GM19240 (cell line): ENCODE data around the gene CD82.
A peak's percentile ranks its signal among the peaks of the same experiment; 100 is the strongest.
"Not testable (repeated sequence)": the region's sequence is repeated elsewhere in the genome, so short reads cannot be mapped to it uniquely, and the experiment has no call there.

ENCODE experiments used
- DNase-seq: peaks from one replicate; pipeline ENCODE4 v3.0.0; 2011; ENCODE audit warnings: low spot score; ENCODE audit not compliant: insufficient read length

The CD82 gene

DNA sequence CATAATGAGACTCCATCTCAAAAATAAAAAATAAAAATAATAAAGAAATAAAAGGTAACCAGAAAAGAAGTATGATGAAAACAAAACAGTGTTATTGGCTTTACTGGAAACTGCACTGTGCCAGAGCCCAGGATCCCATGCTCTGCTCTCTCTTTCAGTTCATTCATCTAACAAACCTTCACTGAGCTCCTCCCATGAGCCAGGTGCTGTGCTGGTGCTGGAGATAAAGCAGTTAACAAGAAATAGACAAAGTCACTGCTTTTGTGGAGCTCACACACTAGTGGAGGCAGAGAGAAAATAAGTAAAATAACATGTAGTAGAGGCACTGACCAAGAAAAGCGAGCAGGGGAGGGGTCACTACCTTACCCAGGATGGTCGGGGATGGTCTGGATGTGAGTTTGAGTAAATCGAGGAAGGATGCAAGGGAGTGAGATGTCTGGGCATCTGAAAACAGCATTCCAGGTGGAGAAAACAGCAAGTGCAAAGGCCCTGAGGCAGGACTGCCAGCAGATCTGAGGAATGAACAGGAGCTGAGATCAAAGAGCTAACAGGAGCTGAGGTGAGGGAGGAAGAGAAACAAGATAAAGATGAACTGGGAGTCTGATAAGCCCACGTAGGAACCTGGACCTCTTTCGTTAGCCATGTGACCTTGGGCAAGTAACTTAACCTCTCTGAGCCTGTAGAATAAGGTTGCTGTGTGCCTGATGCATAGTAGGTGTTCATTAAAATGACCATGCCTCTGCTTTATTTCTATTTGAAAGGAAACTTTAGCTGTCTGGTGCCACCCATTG lies 31.3 kb upstream of the CD82 start:
- no peak for DNase-seq

DNA sequence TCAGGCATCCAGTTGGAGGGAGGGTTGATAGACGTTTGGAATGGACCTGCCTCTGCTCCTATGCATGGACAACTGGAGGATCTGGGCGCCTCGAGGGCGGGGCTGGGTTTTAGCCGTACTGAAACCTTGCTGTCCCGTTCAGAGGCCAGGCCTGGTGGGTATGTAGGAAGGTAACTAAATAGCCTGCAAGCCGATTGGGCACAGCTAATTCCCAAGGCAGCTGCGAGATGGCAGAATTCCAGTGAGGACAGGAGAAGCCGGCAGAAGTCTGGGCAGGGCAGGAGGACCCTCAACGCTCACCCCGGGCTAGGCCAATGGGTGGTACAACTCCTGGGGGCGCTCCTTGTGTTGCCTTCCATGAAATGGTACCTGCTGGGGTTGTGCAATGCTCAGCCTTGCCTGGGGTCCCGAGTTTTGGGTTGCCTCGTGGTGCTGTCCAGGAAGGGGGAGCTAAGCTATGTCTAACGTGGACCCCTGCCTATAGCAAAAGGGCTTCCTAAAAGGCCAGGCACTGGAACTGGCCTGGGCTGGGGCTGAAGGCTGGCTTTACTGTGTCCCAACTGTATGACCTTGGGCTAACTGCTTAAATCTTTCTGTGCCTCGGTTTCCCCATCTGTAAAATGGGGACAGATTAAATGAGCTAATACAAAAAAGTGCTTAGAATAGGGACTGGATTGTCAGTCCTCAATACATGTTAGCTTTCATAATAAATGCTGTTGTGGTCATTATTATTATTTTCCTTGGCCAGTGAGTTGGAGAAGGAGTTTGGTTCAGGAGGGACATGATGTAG lies 30.1 kb upstream of the CD82 start:
- no peak for DNase-seq

DNA sequence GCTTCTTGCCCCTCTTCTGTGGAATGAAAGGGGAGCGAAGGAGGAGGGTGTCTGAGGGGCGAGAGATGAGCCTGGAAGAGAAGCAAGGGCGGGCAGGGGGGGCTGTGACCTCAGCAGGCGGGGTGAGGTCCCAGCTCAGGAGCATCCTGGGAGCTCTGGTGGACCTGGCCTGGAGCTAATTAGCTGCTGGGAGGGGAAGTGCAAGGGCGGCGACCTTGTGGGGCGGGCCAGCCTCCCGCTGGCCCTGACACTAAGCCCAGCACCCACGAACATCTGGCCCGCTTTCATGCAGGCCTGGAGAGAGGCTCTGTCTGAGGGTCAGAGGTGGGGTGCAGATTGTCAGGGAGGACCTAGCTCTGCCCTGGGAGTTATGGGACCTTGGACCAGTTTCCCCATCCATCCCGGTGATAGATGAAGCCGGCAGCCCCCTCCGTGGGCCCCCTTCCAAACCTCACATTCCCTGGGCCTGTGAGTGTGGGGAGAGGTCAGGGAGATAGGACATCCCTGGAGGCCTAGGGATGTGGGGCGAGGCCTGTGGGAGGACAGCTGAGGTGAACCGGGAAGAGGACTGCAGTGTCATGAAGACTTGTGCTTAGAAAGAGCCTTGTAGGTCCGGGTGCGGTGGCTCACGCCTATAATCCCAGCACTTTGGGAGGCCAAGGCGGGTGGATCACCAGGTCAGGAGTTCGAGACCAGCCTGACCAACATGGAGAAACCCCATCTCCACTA lies 28.5 kb upstream of the CD82 start:
- no peak for DNase-seq

DNA sequence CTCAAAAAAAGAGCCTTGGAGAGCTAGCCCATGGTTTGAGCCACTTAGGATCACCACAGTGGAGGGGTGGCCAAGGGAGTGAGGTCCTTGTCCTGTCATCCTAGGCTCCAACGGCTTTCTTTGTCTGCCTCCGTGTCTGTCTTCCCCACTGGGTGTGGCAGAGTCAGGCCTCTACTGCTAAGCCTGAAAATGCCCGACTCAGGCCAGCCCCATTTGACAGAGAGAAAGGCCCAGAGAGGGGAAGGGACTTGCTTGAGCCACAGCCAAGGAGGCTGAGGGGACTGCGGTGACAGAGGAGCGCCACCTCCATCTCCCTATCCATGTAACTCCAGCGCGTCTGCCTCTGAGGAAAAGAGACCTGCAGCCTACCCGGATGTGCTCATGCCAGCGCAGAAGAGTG lies 27.8 kb upstream of the CD82 start:
- no peak for DNase-seq

DNA sequence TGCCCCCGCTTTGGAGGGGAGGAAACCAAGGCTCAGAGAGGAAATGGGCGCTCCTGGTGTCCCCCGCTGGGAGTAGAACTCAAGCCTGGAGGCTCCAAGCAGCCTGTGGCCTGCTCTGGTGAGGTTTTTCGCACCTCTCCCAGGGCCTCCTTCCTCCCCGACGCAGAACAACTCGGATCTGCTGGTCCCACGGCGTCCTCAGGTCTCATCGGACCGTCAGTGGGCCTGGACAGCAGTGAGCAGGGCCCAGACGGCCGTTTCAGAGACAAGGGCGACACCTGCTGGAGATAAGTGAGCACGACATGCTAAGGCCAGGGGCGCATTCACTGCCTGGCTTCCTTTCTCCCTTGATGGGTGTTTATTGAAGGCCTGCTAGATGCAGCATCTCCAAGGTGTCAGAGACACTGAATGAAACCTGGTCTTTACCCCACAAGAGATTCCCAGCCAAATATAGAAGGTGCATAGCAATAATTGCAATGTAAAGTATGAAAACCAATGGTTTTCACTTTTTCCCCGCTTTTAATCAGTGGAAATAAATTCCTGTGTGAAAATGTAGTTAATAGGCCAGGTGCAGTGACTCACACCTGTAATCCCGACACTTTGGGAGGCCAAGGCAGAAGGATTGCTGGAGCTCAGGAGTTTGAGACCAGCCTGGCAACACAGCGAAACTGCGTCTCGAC lies 26.9 kb upstream of the CD82 start:
- peak; percentile 84 for DNase-seq

DNA sequence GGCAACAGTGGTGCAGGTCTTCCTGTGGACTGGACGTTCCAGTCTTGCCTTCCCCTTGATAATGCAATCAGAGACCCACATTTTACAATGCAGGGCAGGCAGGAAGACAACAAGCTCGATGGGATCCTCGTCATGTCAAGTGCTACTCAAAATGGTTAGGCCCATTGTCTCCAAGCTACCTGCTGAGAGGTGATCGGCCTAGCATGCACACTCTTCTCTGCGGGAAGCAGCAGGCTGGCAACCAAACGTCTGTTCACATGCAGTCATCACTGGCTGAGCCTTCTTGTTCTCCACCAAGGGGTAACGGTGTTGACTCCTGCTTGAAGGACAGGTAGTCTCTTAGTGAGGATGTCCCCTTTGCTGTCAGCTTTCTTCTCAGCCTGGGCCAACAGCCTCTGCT lies 25.5 kb upstream of the CD82 start:
- DNase-seq, result no peak

DNA sequence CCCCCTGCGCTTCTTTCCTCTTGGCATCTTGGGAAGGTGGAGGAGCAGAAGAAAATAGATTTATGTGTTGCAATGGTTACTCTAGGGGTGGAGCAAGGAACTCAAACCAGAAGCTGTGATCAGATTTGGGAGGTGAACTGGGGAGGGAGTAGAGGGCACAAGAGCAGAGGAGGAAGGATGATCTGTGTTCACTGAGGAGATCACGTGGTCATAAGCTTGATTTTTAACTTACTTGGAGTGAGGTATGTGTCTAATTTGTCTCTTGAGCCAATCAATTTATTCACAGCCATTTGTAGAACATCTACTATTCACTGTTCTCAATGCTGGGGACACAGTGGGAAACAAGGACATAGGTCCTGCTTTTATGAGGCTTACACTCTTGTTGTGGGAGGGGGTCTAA lies 24.8 kb upstream of the CD82 start:
- DNase-seq, result no peak

DNA sequence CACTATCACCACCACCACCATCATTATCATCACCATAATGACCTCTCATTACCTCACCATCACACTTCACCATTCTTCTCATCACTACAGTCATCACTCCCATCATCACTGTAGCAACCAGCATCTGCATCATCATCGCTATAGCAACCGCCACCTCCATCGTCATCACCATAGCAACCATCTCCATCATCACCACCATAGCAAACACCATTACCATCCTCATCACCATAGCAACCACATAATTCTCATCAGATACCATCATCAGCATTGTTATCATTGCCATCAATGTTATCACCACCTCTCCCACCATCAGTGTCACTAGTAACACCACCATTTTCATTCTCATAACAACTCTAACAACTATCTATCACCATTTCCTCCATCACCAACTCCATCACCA lies 23.1 kb upstream of the CD82 start:
- DNase-seq, result no peak

DNA sequence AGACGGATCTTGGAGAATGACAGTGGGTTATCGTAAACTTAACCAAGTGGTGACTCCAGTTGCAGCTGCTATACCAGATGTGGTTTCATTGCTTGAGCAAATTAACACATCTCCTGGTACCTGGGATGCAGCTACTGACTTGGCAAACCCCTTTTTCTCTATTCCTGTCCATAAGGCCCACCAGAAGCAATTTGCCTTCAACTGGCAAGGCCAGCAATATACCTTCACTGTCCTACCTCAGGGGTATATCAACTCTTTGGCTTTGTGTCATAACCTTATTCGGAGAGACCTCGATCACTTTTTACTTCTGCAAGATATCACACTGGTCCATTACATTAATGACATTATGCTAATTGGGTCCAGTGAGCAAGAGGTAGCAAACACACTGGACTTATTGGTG lies 18.5 kb upstream of the CD82 start:
- DNase-seq, result not testable (repeated sequence)

DNA sequence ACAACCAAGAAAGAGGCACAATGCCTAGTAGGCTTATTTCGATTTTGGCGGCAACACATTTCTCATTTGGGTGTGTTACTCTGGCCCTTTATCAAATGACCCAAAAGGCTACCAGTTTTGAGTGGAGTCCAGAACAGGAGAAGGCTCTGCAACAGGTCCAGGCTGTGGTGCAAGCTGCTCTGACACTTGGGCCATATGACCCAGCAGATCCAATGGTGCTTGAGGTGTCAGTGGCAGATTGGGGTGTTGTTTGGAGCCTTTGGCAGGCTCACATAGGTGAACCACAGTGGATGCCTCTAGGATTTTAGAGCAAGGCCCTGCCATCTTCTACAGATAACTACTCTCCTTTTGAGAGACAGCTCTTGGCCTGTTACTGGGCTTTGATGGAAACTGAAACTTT lies 17.9 kb upstream of the CD82 start:
- not testable (repeated sequence) for DNase-seq

DNA sequence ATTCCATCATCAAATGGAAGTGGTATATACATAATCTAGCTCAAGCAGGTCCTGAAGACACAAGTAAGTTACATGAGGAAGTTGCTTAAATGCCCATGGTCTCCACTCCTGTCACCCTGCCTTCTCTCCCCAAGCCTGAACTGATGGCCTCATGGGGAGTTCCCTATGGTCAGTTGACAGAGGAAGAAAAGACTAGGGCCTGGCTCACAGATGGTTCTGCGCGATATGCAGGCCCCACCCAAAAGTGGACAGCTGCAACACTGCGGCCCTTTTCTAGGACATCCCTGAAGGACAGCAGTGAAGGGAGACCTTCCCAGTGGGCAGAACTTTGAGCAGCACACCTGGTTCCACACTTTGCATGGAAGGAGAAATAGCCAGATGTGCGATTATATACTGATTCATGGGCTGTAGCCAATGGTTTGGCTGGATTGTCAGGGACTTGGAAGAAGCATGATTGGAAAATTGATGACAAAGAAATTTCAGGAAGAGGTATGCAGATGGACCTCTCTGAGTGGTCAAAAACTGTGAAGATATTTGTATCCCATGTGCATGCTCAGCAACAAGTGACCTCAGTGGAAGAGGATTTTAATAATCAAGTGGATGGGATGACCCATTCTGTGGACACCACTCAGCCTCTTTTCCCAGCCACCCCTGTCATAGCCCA lies 17.3 kb upstream of the CD82 start:
- no peak for DNase-seq

DNA sequence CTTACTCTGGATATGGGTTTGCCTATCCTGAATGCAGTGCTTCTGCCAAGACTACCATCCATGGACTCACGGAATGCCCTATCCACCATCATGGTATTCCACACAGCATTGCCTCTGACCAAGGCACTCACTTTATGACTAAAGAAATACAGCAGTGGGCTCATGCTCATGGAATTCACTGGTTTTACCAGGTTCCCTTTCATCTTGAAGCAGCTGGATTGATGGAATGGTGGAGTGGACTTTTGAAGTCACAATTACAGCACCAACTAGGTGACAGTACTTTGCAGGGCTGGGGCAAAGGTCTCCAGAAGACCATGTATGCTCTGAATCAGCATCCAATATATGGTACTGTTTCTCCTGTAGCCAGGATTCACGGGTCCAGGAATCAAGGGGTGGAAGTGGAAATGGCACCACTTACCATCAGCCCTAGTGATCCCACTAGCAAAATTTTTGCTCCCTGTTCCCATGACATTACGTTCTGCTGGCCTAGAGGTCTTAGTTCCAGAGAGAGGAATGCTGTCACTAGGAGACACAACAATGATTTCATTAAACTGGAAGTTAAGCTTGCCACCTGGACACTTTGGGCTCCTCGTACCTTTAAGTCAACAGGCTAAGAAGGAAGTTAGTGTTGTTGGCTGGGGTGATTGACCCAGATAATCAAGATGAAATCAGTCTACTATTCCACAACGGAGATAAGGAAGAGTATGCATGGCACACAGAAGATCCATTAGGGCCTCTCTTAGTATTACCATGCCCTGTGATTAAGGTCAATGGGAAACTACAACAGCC lies 16.3 kb upstream of the CD82 start:
- DNase-seq, result not testable (repeated sequence)

DNA sequence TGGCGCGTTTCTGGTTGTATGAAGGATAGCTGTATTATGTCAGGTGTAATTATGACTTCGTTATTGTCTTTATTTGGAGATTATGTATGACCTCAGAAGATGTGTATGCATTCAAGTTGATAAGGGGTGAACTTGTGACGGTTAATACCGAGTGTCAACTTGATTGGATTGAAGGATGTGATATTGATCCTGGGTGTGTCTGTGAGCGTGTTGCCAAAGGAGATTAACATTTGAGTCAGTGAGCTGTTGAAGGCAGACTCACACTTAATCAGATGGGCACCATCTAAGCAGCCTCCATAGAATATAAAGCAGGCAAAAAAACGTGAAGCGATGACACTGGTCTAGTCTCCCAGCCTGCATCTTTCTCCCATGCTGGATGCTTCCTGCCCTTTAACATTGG lies 15.3 kb upstream of the CD82 start:
- no peak for DNase-seq

DNA sequence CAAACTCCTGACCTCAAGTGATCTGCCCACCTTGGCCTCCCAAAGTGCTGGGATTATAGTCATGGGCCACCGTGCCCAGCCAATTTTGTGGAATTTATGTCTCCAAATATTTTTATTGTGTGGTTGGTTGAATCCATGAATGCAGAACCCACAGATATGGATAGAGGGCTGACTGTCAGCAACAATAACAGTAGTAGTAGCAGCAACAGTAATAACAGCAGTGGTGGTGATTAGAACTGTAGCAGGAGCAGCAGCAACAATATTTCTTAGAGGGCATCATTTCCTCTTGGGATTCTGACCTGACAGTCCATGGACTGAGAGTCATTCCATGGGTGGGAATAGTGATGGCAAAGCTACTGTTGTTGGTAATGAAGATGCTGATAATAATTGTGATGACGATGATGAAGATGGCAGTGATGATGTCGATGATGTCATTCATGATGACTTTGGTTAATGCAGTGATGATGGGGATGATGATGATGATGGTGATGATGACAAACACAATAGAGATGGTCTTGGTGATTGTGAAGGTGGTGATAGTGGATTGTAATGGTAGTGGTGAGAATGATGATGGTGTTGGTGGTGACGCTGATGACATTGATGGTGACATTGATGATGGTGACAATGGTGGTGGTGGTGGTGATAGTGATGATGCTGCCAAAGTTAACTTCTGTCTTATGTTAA lies 13.9 kb upstream of the CD82 start:
- no peak for DNase-seq

DNA sequence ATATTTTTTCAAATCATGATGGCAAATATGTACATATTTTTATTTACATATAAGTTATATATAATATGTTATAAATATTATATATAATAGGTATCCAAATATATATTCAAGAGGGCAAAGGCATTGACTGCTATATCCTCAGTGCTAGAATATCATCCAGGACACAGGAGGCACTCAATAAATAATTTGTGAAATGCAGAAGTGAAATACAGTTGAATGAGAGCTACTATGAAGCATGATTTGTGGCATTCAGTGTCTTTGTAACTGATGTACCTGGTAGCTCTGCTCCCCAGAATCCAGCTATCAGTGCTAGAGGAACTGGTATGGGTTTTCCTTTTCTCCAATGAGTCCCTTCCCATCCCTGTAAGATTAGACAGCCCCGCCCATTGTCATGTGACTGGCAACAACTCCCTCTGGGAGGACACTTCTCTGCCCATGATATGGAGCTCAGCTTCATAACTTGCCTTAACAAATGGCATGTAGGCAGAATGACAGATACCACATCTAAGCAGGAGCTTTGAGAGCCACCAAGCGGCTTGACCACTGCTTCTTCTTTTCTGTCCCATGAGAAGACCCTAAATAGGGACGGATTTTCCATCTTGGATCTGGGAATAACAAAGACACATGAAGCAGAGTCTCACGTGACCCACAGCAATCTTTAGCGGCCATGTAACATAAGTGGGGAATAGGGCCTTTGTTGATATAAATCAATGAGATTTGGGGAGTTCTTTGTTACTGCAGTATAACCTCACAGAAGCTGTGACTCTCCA lies 10.2 kb upstream of the CD82 start:
- DNase-seq, result no peak

DNA sequence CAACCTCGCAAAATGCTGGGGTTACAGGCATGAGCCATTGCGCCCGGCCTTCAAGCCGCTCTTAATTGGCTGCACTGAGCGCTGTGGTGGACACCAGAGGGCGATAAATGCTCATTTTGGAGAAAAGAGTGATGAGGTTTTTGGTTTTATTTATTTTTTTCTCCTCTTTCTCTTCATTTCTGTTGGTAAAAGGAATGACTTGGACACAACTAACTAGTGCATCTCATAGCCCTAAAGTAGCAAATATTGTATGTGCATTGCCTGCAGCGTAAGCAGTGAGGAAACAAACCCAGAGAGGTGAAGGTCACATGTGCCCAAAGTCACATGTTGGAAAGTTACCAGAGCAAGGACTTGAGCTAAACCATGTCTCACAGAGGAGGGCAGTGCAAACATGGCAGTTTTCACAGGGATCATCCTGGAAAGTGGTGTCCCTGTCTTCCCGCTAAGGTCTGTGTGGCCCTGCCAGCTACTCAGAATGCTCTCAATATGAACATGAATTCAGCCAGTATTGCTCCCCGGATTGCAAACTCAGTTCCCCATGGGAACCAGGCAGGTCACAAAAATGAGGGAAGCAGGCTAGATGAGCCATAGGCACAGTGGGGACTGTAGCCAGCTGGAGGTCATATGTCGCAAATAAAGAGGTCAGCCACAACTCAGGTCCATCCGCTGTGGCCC lies 8.6 kb upstream of the CD82 start:
- DNase-seq, result no peak

DNA sequence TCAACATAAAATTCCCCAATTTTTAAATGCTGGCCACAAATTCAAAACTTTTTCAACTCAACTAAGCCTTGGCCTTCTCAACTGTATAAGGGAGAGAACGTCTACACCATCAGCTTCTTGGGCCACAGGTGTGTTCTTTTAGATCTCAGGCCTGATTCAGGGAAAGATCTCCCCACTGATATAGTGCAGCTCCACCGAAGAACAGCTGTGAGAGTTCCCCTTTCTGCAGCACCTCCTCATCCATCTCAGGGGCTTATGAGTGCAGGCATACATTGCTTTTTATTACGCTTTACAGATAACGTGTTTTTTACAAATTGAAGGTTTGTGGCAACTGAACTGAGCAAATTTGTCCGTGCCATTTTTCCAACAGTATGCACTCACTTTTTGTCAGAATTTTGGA lies 8.0 kb upstream of the CD82 start:
- DNase-seq, result no peak

DNA sequence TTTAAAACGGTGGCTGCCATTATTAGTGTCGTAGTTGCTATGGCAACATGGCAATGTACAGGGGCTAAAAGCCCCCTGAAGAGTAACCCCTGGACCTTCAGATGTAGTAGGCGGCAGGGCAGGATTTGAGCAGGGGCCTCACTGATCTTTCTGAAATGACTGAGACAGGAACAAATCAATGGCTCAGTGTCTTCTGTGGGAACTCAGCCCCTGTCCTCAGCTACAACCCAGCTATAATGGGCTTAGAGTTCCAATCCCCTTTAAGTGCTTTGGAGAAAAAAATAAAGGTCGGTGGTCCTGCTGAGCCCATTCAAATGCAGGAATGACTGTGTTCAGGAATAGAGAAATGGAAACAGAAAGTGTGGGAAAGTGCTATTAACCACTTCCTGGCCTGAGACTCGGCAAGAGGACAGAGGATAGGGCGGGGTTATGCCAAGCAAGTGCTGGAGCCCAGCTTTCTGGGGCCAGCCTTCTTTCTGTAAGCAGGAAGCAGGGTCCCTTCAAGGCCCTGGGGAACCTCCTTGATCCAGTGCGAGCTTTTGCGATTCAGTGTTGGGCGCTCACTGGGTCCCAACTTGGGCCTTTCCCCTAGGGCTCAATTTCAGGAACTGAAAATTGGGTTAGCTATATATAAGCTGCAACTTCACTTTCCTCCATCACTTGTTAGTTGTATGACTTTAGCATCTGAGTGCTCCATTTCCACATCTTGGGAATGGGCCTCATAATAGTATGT lies 6.1 kb upstream of the CD82 start:
- DNase-seq, result no peak
